A673 (cell line): ENCODE measurements around the gene C1orf94.

ENCODE experiments used
- CTCF ChIP-seq: fragments of 300-800, 200-600 bp; sonication (generic); conservative IDR thresholded peaks from 2 replicates; pipeline ENCODE4 v1.5.1; 2017; ENCODE audit warnings: low read depth, mild to moderate bottlenecking, antibody characterized with exemption, low read length, moderate library complexity, mixed read lengths
- EZH2 ChIP-seq: fragments of 200-600 bp; sonication (generic); IDR thresholded peaks from 2 replicates; pipeline ENCODE4 v1.6.1; 2017; ENCODE audit warnings: borderline replicate concordance, low read depth, mild to moderate bottlenecking, mixed read lengths, antibody characterized with exemption, low read length; ENCODE audit not compliant: poor library complexity, severe bottlenecking

- TF ChIP-seq CTCF: no peak
- TF ChIP-seq EZH2: no peak
Observed at GRCh38 chr1:34175744-34176143, 963 bp upstream of the C1orf94 start.
